Measurements from ENCODE around the gene ZFPM1.

The ZFPM1 gene

DNA sequence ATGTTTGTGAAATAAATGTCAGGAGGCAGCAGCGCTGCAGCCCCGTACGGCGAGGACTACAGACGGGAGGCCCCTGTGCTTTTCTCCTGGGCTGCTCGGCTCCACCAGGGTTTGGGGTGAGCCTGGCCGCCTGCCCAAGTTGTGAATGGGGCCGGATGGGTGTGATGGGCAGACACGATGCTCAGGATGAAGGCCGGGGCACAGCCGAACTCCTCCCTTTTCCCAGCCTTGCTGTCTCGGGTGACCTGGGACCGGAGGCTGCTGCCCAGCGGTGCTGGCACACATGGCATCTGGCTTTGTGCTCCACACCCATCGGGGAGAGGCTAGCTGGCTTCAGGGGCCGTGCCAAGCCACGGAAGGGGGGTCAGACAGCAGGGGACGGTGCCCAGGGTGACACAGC is 34.2 kb upstream of the ZFPM1 start:
- no peak for DNase-seq

DNA sequence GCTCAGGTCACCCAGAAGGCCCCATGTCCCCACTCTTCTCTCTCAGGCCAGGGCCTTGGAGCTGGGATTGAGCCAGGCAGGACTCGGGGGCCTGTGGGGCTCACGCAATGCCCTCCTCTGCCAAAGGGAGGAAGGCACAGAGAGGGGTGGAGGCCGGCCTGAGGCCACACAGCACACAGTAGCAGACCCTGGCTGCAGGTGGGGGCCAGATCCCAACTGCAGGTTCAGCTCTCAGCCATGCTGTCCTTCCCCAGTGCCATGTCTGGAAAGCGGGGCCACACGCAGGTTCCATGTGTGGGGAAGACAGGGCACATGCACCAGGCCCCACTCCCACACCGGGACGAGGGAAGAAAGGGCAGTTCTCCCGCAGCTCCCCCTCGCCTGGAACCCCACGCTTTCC is 33.3 kb upstream of the ZFPM1 start:
- no peak for DNase-seq

DNA sequence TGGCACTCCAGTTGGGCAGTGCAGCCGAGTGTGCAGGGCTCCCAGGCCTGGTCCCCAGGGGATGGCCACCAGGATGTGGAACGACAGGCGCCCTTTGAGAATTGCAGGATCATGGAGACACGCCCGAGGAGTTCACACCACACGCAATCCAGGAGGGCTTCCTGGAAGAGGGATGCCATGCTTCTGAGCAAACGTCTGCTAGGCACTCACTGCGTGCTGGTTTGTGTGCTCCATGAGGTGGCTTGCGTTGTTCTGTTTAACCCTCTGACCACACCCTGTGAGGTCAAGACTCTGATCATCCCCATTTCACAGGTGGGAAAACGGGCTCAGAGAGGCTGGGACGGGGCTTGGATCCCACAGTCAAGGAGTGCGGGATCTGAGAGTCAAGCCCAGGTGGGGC is 32.6 kb upstream of the ZFPM1 start:
- DNase-seq, result no peak

DNA sequence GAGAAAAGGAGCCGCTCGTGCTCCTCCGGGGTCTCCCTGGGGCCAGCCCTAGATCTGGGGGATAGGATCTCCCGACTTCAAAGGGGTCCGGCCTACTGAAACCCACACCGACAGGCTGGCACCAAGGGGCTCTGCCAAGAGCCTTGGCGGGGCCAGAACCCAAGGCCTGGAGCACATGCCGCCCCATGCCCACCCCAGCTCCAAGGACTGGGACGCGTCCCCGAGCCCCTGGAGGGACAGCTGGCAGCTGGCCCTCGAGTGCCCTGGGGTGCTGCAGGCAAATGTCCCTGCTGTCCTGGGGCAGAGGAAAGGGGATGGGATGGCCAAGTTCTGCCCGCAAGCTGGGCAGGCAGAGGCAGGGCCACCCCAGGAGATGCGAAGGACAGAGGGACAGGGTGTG is 31.8 kb upstream of the ZFPM1 start:
- no peak for DNase-seq

DNA sequence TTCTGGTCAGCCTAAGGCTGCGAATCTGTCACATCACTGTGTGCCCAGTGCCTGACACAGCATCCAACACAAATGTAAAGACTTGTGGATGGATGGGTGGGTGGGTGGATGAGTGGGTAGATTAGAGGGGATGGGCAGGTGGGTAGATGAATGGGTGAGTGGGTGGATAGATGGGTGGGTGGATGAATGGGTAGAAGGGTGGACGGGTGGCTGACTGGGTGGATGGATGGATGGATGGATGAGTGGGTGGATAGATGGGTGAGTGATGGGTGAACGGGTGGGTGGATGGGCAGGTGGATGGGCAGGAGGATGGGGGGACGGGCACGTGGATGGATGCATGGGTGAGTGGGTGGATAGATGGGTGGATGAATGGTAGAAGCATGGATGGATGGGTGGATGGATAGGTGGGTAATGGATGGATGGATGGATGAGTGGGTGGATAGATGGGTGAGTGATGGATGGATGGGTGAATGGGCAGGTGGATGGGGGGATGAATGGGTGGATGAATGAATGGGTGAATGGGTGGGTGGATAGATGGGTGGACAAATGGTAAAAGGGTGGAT is 31.1 kb upstream of the ZFPM1 start:
- DNase-seq, result no peak

DNA sequence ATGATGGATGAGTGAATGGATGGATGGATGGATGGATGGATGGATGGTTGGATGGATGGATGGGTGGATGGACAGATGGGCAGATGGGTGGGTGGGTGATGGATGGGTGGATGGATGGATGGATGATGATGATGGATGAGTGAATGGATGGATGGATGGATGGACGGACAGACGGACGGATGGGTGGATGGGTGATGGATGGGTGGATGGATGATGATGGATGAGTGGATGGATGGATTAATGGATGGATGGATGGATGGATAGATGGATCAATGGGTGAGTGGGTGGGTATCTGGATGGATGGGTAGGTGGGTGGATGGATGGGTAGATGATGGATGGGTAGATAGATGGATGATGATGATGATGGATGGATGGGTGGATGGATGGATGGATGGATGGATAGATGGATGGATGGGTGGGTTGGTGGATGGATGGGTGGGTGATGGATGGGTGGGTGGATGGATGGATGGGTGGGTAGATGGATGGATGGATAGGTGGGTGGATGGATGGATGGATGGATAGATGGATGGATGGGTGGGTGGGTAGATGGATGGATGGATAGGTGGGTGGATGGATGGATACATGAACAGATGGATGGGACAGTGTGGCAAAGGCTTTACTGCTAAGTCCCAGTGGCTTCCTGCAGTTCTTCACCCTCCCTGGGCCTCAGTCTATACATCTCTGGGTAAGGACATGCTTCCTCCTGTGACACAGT is 30.2 kb upstream of the ZFPM1 start:
- no peak for DNase-seq

DNA sequence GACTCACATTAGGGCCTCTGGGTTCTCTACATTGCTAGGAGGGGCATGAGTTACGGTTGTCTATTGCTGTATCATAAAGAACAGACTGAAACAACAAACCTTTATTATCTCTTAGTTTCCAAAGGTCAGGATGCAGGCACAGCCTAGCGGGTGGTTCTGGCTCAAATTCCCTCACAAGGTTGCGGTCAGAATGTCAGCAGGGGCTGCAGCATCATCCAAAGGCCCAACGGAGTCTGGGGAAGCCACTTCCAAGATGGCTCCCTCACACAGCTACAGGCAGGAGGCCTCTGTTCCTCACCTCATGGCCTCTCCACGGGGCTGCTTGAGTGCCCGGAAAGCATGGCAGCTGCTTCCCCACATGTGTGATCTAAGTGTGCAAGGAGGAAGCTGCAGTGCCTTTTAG is 29.6 kb upstream of the ZFPM1 start:
- DNase-seq, result no peak

DNA sequence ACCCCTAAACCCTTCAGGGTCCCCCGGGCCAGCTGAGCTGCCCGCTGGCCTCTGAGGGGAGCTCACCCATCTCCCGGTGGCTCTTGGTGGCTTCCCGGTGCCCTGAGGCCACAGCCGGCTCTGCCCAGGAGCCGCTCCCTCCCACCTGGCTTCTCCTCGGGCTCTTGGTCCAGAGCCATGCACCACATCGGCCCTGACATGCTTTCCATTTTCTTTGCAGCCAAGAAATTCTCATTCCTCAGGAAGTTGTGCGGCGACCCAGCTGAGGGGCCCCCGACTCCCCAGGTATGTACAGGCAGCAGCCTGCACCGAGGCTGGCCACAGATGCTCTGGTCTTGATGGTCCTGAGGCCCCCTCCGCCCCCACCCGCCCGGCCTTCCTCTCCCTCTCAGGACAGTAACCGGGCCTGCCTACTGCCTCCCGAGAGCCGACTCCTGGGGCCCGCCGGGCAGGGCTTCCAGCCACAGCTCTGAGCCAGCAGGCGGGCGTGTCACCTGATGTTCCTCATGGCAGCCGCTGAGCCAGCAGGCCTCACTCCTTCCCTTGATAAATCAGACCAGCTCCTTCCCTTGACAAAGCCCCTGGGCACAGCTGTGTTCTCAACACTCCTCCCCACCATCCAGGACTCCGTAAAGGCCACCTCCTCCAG is 28.4 kb upstream of the ZFPM1 start:
- DNase-seq, result no peak

DNA sequence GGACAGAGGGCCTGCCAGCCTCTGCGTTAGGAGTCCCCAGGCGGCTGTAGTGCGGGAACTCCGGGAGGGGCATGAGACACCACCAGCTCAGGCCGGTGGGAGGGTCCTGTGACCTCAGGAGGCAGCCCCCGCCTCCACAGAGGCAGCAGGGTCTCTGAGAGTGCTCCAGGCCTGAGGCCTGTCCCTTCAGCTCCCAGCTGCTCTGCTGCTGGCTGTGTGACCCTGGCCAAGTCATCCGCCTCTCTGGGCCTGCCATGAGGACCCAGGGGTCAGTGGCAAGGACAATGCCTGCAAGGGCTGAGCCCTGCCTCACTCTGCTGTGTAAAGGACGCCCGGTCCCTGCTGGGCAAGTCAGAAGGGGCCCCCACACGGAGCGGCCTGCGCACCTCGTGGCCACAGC is 27.1 kb upstream of the ZFPM1 start:
- DNase-seq, result no peak

DNA sequence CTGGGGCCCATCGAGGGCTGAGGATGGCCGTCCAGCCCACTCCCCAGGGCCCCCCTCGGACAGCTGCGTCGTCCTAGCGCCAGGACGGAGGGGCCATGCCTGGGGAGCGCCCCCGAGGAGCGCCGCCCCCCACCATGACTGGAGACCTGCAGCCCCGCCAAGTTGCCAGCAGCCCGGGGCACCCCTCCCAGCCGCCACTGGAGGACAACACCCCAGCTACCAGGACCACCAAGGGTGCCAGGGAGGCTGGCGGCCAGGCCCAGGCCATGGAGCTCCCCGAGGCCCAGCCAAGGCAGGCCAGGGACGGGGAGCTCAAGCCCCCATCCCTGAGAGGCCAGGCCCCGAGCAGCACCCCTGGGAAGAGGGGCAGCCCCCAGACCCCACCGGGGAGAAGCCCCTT is 25.7 kb upstream of the ZFPM1 start:
- DNase-seq, result no peak

DNA sequence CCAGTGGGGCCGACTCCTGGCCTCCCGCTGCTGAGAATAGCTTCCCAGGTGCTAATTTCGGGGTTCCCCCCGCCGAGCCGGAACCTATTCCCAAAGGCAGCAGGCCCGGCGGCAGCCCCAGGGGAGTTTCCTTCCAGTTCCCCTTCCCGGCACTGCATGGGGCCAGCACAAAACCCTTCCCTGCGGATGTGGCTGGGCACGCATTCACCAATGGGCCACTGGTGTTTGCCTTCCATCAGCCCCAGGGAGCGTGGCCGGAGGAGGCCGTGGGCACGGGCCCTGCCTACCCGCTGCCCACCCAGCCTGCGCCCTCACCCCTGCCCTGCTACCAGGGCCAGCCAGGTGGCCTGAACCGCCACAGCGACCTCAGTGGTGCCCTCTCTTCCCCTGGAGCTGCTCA is 24.9 kb upstream of the ZFPM1 start:
- DNase-seq, result no peak

DNA sequence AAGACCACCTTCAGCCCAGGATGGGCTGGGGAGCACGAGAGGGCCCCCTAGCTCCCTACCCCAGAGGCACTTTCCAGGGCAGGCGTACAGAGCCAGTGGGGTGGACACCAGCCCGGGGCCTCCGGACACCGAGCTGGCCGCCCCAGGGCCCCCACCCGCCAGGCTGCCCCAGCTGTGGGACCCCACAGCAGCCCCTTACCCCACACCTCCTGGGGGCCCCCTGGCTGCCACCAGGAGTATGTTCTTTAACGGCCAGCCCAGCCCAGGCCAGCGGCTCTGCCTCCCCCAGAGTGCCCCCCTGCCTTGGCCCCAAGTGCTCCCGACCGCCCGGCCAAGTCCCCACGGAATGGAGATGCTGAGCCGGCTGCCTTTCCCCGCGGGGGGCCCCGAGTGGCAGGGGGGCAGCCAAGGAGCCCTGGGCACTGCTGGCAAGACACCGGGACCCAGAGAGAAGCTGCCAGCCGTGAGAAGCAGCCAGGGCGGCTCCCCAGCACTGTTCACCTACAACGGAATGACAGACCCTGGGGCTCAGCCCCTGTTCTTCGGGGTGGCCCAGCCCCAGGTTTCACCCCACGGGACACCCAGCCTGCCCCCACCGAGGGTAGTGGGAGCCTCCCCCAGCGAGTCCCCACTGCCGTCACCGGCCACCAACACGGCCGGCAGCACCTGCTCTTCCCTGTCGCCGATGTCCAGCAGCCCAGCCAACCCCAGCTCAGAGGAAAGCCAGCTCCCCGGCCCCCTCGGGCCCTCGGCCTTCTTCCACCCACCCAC is 24.3 kb upstream of the ZFPM1 start:
- DNase-seq, result no peak

DNA sequence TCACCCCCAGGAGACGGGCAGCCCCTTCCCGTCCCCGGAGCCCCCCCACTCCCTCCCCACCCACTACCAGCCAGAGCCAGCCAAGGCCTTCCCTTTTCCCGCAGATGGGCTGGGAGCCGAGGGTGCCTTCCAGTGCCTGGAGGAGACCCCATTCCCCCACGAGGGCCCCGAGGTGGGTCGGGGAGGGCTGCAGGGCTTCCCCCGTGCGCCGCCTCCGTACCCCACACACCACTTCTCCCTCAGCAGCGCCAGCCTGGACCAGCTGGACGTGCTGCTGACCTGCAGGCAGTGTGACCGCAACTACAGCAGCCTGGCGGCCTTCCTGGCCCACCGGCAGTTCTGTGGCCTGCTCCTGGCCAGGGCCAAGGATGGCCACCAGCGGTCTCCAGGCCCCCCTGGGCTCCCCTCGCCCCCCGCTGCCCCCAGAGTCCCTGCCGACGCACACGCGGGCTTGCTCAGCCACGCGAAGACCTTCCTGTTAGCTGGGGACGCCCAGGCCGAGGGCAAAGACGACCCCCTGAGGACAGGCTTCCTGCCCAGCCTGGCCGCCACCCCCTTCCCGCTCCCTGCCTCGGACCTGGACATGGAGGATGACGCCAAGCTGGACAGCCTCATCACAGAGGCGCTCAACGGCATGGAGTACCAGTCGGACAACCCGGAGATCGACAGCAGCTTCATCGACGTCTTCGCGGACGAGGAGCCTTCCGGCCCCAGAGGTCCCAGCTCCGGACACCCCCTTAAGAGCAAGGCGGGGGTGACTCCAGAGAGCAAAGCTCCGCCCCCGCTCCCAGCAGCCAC is 23.5 kb upstream of the ZFPM1 start:
- no peak for DNase-seq

DNA sequence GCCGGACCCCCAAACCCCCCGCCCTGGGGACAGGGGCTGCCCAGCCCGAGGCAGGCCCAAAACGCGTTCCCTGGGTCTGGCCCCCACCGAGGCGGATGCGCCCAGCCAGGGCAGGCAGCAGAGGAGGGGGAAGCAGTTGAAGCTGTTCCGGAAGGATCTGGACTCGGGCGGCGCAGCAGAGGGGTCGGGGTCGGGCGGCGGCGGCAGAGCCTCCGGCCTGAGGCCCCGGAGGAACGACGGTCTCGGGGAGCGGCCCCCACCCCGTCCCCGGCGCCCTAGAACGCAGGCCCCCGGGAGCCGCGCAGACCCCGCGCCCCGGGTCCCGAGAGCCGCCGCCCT is 22.9 kb upstream of the ZFPM1 start:
- peak in 1 of 2 experiments; percentile 24 for DNase-seq

DNA sequence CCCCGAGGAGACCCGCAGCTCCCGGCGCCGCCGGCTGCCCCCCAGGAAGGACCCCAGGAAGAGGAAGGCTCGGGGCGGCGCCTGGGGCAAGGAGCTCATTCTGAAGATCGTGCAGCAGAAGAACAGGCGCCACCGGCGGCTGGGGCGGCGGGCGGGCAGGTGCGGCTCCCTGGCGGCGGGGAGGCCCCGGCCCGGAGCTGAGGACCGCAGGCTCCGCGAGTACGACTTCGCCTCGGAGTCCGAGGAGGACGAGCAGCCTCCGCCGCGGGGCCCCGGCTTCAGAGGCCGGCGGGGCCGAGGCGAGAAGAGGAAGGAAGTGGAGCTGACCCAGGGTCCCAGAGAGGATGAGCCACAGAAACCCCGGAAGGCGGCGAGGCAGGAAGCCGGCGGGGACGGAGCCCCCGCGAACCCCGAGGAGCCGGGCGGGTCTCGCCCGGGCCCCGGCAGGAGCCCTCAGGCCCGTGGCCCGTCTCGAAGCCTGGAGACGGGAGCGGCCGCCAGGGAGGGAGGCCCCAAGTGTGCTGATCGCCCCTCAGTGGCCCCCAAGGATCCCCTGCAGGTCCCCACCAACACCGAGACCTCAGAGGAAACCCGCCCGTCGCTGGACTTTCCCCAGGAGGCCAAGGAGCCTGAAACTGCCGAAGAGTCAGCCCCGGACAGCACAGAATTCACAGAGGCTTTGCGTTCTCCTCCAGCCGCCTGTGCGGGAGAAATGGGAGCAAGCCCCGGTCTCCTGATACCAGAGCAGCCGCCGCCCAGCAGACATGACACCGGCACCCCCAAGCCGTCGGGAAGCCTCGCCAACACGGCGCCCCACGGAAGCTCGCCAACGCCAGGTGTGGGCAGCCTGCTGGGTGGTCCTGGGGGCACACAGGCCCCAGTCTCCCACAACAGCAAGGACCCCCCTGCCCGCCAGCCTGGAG is 22.3 kb upstream of the ZFPM1 start:
- DNase-seq, result peak; percentile 73

DNA sequence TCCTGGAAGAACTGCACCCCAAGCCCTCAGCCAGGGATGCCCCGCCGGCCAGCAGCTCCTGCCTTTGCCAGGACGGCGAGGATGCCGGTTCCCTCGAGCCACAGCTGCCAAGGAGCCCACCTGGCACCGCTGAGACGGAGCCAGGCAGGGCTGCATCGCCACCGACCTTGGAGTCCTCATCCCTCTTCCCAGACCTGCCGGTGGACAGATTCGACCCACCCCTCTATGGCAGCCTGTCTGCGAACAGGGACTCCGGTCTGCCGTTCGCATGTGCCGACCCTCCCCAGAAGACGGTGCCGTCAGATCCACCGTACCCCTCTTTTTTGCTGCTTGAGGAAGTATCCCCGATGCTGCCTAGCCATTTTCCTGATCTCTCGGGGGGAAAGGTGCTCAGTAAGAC is 21.4 kb upstream of the ZFPM1 start:
- DNase-seq, result no peak

DNA sequence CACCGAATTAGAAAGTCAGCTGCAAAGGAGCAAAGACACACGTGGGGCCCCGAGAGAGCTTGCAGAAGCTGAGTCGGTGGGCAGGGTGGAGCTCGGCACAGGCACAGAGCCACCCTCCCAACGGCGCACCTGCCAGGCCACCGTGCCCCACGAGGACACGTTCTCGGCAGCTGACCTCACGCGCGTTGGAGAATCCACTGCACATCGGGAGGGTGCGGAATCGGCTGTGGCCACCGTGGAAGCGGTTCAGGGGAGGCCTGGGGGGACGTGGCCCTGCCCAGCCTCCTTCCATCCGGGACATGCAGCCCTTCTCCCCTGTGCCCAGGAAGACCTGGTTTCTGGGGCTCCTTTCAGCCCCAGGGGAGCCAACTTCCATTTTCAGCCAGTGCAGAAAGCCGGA is 20.9 kb upstream of the ZFPM1 start:
- DNase-seq, result no peak

DNA sequence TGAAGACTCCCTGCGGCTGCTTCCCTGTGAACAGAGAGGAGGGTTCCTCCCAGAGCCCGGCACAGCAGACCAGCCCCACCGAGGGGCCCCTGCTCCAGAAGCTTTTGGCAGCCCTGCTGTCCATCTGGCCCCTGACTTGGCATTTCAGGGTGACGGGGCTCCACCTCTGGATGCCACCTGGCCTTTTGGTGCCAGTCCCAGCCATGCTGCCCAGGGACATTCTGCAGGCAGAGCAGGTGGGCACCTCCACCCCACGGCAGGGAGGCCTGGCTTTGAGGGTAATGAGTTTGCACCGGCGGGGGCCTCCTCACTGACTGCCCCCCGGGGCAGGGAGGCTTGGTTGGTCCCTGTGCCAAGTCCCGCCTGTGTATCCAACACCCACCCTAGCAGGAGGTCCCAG is 20.3 kb upstream of the ZFPM1 start:
- no peak for DNase-seq

DNA sequence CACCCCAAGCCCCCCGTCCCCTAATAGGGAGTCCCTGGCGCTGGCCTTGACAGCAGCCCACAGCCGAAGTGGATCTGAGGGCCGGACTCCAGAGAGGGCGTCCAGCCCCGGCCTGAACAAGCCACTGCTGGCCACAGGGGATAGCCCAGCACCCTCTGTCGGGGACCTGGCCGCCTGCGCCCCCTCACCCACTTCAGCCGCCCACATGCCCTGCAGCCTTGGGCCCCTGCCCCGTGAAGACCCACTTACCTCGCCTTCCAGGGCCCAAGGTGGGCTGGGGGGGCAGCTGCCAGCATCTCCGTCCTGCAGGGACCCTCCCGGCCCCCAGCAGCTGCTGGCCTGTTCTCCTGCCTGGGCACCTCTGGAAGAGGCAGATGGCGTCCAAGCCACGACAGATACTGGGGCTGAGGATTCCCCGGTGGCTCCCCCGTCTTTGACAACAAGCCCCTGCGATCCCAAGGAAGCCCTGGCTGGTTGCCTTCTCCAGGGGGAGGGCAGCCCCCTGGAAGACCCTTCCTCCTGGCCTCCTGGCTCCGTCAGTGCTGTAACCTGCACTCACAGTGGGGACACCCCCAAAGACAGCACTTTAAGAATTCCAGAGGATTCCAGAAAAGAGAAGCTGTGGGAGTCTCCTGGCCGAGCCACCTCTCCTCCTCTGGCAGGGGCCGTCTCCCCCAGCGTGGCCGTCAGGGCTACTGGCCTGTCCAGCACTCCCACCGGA is 19.3 kb upstream of the ZFPM1 start:
- DNase-seq, result no peak

DNA sequence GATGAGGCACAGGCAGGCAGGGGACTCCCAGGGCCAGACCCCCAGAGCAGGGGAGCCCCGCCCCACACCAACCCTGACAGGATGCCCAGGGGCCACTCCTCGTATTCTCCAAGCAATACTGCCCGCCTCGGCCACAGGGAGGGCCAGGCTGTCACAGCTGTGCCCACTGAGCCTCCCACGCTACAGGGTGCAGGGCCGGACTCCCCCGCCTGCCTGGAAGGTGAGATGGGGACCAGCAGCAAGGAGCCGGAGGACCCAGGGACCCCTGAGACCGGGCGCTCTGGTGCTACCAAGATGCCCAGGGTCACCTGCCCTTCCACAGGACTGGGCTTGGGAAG is 18.8 kb upstream of the ZFPM1 start:
- no peak for DNase-seq

DNA sequence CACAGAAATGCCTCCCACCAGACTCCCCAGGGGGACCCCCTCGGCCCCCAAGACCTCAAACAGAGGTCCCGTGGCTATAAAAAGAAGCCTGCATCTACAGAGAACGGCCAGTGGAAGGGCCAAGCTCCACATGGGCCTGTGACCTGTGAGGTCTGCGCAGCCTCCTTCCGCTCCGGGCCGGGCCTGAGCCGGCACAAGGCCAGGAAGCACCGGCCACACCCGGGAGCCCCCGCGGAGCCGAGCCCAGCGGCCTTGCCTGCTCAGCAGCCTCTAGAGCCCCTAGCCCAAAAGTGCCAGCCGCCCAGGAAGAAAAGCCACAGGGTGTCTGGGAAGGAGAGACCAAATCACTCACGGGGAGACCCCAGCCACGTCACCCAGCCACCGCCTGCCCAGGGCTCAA is 18.3 kb upstream of the ZFPM1 start:
- no peak for DNase-seq
